Measurements from ENCODE around the gene COX10.

Gene COX10

DNA sequence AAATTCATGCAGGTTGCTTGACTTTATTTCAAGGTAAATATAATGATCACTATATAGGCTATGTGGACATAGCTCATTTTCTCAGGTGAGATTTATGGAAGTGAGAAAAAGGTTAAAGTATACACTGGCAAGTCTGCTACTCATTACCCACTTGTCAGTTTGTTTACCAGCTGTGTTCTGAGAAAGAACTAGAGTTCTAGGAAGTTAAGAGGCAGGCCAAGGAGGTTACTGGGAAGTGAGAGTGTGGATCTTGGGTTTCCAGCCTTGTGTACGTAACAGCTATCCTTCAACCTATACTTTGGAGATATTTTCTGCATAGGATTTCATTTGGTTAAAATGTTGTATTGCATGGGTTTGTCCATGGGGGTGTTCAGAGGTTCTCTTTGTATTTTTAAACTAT lies 31.9 kb upstream of the COX10 start:
- Histone ChIP-seq H3K36me3 (ENCODE audit: control insufficient read depth, insufficient read depth, low read length) (no peaks in the 10 kb centered on the region), H2AK5ac (ENCODE audit: low read length) (no peak overlapping the region), H3K27me3 (ENCODE audit: insufficient read depth, low read length, poor library complexity) (no peaks in the 10 kb centered on the region), H3K18ac (ENCODE audit: low read length) (no peak overlapping the region), H3K27ac (ENCODE audit: low read depth, low read length) (no peak overlapping the region), H2BK5ac (ENCODE audit: low read length) (no peak overlapping the region), H3K4me3 (ENCODE audit: low read length) (no peak overlapping the region), H3K56ac (ENCODE audit: low read length) (no peak overlapping the region), H3K4me1 (ENCODE audit: control insufficient read depth, low read depth, low read length) (no peaks in the 10 kb centered on the region), H4K5ac (ENCODE audit: low read length) (no peak overlapping the region), H2BK15ac (replicated peaks; ENCODE audit: low read depth) (no peak overlapping the region), H2BK120ac (ENCODE audit: low read depth, low read length) (no peak overlapping the region), H3K23ac (ENCODE audit: low read length) (no peak overlapping the region), H3K79me2 (ENCODE audit: control insufficient read depth, insufficient read depth, low read length) (no peaks in the 10 kb centered on the region), H3K4me2 (ENCODE audit: low read length) (no peak overlapping the region), H3K79me1 (ENCODE audit: low read length) (no peaks in the 10 kb centered on the region), H3K4ac (ENCODE audit: low read depth, low read length) (no peak overlapping the region), H3K9ac (ENCODE audit: low read length) (no peak overlapping the region), H4K8ac (ENCODE audit: low read depth, low read length) (no peak overlapping the region)
- DNase-seq, result no peak
- WGBS (ENCODE audit: extremely low coverage, insufficient coverage, low lambda C conversion rate), result no CpG with 5 or more reads among the region's 1 CpG

- H3K23ac ChIP-seq (ENCODE audit: low read length), result no peak overlapping the region
- H3K27ac ChIP-seq (ENCODE audit: low read depth, low read length), result no peak overlapping the region
- H3K4ac ChIP-seq (ENCODE audit: low read depth, low read length), result no peak overlapping the region
- H3K27me3 ChIP-seq (ENCODE audit: insufficient read depth, low read length, poor library complexity), result no peaks in the 10 kb centered on the region
- no peak overlapping the region for H3K4me2 ChIP-seq (ENCODE audit: low read length)
- DNase-seq, result peak; percentile 16
- no peaks in the 10 kb centered on the region for H3K36me3 ChIP-seq (ENCODE audit: control insufficient read depth, insufficient read depth, low read length)
- no peak overlapping the region for H3K18ac ChIP-seq (ENCODE audit: low read length)
- WGBS (ENCODE audit: extremely low coverage, insufficient coverage, low lambda C conversion rate), result no CpG with 5 or more reads among the region's 1 CpG
- H2BK120ac ChIP-seq (ENCODE audit: low read depth, low read length), result no peak overlapping the region
- H4K8ac ChIP-seq (ENCODE audit: low read depth, low read length), result no peak overlapping the region
- no peak overlapping the region for H2BK15ac ChIP-seq (replicated peaks; ENCODE audit: low read depth)
- H3K9ac ChIP-seq (ENCODE audit: low read length), result no peak overlapping the region
- no peak overlapping the region for H4K5ac ChIP-seq (ENCODE audit: low read length)
- no peaks in the 10 kb centered on the region for H3K4me1 ChIP-seq (ENCODE audit: control insufficient read depth, low read depth, low read length)
- H2AK5ac ChIP-seq (ENCODE audit: low read length), result no peak overlapping the region
- H3K4me3 ChIP-seq (ENCODE audit: low read length), result no peak overlapping the region
- no peaks in the 10 kb centered on the region for H3K79me1 ChIP-seq (ENCODE audit: low read length)
- H3K79me2 ChIP-seq (ENCODE audit: control insufficient read depth, insufficient read depth, low read length), result no peaks in the 10 kb centered on the region
- no peak overlapping the region for H2BK5ac ChIP-seq (ENCODE audit: low read length)
- no peak overlapping the region for H3K56ac ChIP-seq (ENCODE audit: low read length)
These were observed 31.1 kb upstream of the COX10 start for GRCh38 chr17:14038206-14038605.

DNA sequence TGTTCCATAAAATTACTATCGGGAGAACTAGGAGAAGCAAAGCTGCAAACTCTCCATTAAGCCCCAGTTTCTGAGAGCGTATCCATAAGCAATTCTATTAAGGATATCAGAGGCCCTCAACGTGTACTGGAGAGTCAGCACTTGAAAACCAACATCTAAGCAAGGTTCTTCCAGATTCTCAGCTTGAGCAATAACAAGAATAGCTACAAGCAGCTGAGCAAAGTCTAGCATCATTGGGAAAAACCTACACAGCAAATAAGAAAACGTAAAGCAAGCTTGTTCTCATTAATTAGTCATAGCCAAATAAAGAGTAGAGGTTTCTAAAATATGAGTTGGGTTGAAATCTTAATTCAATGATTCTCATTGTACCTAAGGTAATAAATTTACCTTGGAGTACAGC lies 26.9 kb upstream of the COX10 start:
- H2BK120ac ChIP-seq (ENCODE audit: low read depth, low read length), result no peak overlapping the region
- H3K4ac ChIP-seq (ENCODE audit: low read depth, low read length), result no peak overlapping the region
- no peak overlapping the region for H3K23ac ChIP-seq (ENCODE audit: low read length)
- peaks cover 3% of the 10 kb centered on the region for H3K79me1 ChIP-seq (ENCODE audit: low read length)
- no peak overlapping the region for H4K8ac ChIP-seq (ENCODE audit: low read depth, low read length)
- no peak overlapping the region for H3K9ac ChIP-seq (ENCODE audit: low read length)
- H2BK5ac ChIP-seq (ENCODE audit: low read length), result no peak overlapping the region
- H3K18ac ChIP-seq (ENCODE audit: low read length), result no peak overlapping the region
- no peak overlapping the region for H3K4me3 ChIP-seq (ENCODE audit: low read length)
- no CpG with 5 or more reads among the region's 4 CpGs for WGBS (ENCODE audit: extremely low coverage, insufficient coverage, low lambda C conversion rate)
- no peak overlapping the region for H3K4me2 ChIP-seq (ENCODE audit: low read length)
- H3K4me1 ChIP-seq (ENCODE audit: control insufficient read depth, low read depth, low read length), result no peaks in the 10 kb centered on the region
- no peak overlapping the region for H2AK5ac ChIP-seq (ENCODE audit: low read length)
- no peak overlapping the region for H3K56ac ChIP-seq (ENCODE audit: low read length)
- no peaks in the 10 kb centered on the region for H3K27me3 ChIP-seq (ENCODE audit: insufficient read depth, low read length, poor library complexity)
- no peaks in the 10 kb centered on the region for H3K36me3 ChIP-seq (ENCODE audit: control insufficient read depth, insufficient read depth, low read length)
- no peaks in the 10 kb centered on the region for H3K79me2 ChIP-seq (ENCODE audit: control insufficient read depth, insufficient read depth, low read length)
- no peak overlapping the region for H3K27ac ChIP-seq (ENCODE audit: low read depth, low read length)
- no peak overlapping the region for H4K5ac ChIP-seq (ENCODE audit: low read length)
- H2BK15ac ChIP-seq (replicated peaks; ENCODE audit: low read depth), result no peak overlapping the region
- DNase-seq, result no peak

- Histone ChIP-seq H3K36me3 (ENCODE audit: control insufficient read depth, insufficient read depth, low read length) (no peaks in the 10 kb centered on the region), H3K79me1 (ENCODE audit: low read length) (peaks cover 3% of the 10 kb centered on the region), H3K4me3 (ENCODE audit: low read length) (no peak overlapping the region), H3K27ac (ENCODE audit: low read depth, low read length) (no peak overlapping the region), H4K8ac (ENCODE audit: low read depth, low read length) (no peak overlapping the region), H4K5ac (ENCODE audit: low read length) (no peak overlapping the region), H3K27me3 (ENCODE audit: insufficient read depth, low read length, poor library complexity) (no peaks in the 10 kb centered on the region), H2AK5ac (ENCODE audit: low read length) (no peak overlapping the region), H3K4me2 (ENCODE audit: low read length) (no peak overlapping the region), H2BK5ac (ENCODE audit: low read length) (no peak overlapping the region), H3K18ac (ENCODE audit: low read length) (no peak overlapping the region), H3K9ac (ENCODE audit: low read length) (no peak overlapping the region), H3K4me1 (ENCODE audit: control insufficient read depth, low read depth, low read length) (no peaks in the 10 kb centered on the region), H3K79me2 (ENCODE audit: control insufficient read depth, insufficient read depth, low read length) (no peaks in the 10 kb centered on the region), H3K23ac (ENCODE audit: low read length) (no peak overlapping the region), H2BK120ac (ENCODE audit: low read depth, low read length) (no peak overlapping the region), H3K56ac (ENCODE audit: low read length) (no peak overlapping the region), H3K4ac (ENCODE audit: low read depth, low read length) (no peak overlapping the region), H2BK15ac (replicated peaks; ENCODE audit: low read depth) (no peak overlapping the region)
- WGBS (ENCODE audit: extremely low coverage, insufficient coverage, low lambda C conversion rate), result no CpG with 5 or more reads among the region's 1 CpG
- DNase-seq, result no peak
These were observed 24.6 kb upstream of the COX10 start for GRCh38 chr17:14044702-14045101.

DNA sequence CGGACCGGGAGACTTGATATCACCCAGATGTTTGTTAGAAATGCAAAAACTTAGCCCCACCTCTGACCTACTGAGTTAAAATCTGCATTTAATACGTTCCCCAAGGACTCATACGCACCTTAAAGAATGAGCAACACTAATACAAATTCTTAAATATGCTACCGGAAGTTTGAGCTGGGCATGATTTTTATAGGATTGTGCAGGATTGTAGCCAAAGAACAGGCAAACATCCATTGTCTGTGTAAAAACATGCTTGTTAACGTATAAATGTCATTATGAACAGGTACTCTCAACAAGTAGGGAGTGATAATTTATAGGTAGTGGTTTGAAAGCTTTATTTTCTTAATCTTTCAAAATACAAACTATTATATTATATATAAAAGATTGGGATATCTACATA lies 22.3 kb upstream of the COX10 start:
- no peaks in the 10 kb centered on the region for H3K27me3 ChIP-seq (ENCODE audit: insufficient read depth, low read length, poor library complexity)
- no peak overlapping the region for H3K27ac ChIP-seq (ENCODE audit: low read depth, low read length)
- H3K23ac ChIP-seq (ENCODE audit: low read length), result no peak overlapping the region
- H3K36me3 ChIP-seq (ENCODE audit: control insufficient read depth, insufficient read depth, low read length), result no peaks in the 10 kb centered on the region
- no peak overlapping the region for H3K4me2 ChIP-seq (ENCODE audit: low read length)
- no peak overlapping the region for H3K4me3 ChIP-seq (ENCODE audit: low read length)
- no peak for DNase-seq
- no CpG with 5 or more reads among the region's 6 CpGs for WGBS (ENCODE audit: extremely low coverage, insufficient coverage, low lambda C conversion rate)
- no peak overlapping the region for H2BK5ac ChIP-seq (ENCODE audit: low read length)
- H3K56ac ChIP-seq (ENCODE audit: low read length), result no peak overlapping the region
- no peaks in the 10 kb centered on the region for H3K79me2 ChIP-seq (ENCODE audit: control insufficient read depth, insufficient read depth, low read length)
- H4K5ac ChIP-seq (ENCODE audit: low read length), result no peak overlapping the region
- no peak overlapping the region for H3K4ac ChIP-seq (ENCODE audit: low read depth, low read length)
- H3K9ac ChIP-seq (ENCODE audit: low read length), result no peak overlapping the region
- no peak overlapping the region for H2BK15ac ChIP-seq (replicated peaks; ENCODE audit: low read depth)
- H3K79me1 ChIP-seq (ENCODE audit: low read length), result peaks cover 3% of the 10 kb centered on the region
- no peak overlapping the region for H2BK120ac ChIP-seq (ENCODE audit: low read depth, low read length)
- no peak overlapping the region for H3K18ac ChIP-seq (ENCODE audit: low read length)
- H3K4me1 ChIP-seq (ENCODE audit: control insufficient read depth, low read depth, low read length), result no peaks in the 10 kb centered on the region
- no peak overlapping the region for H4K8ac ChIP-seq (ENCODE audit: low read depth, low read length)
- H2AK5ac ChIP-seq (ENCODE audit: low read length), result no peak overlapping the region

GRCh38 chr17:14047591-14047990 lies 21.7 kb upstream of the COX10 start:
- Histone ChIP-seq H3K4ac (ENCODE audit: low read depth, low read length) (no peak overlapping the region), H3K79me1 (ENCODE audit: low read length) (peaks cover 3% of the 10 kb centered on the region), H4K5ac (ENCODE audit: low read length) (no peak overlapping the region), H2AK5ac (ENCODE audit: low read length) (no peak overlapping the region), H4K8ac (ENCODE audit: low read depth, low read length) (no peak overlapping the region), H3K4me3 (ENCODE audit: low read length) (no peak overlapping the region), H3K36me3 (ENCODE audit: control insufficient read depth, insufficient read depth, low read length) (no peaks in the 10 kb centered on the region), H3K27ac (ENCODE audit: low read depth, low read length) (no peak overlapping the region), H3K79me2 (ENCODE audit: control insufficient read depth, insufficient read depth, low read length) (no peaks in the 10 kb centered on the region), H3K4me1 (ENCODE audit: control insufficient read depth, low read depth, low read length) (no peaks in the 10 kb centered on the region), H3K56ac (ENCODE audit: low read length) (no peak overlapping the region), H2BK5ac (ENCODE audit: low read length) (no peak overlapping the region), H3K4me2 (ENCODE audit: low read length) (no peak overlapping the region), H3K18ac (ENCODE audit: low read length) (no peak overlapping the region), H2BK120ac (ENCODE audit: low read depth, low read length) (no peak overlapping the region), H3K9ac (ENCODE audit: low read length) (no peak overlapping the region), H3K23ac (ENCODE audit: low read length) (no peak overlapping the region), H2BK15ac (replicated peaks; ENCODE audit: low read depth) (no peak overlapping the region), H3K27me3 (ENCODE audit: insufficient read depth, low read length, poor library complexity) (no peaks in the 10 kb centered on the region)
- DNase-seq, result no peak
- no CpG with 5 or more reads among the region's 4 CpGs for WGBS (ENCODE audit: extremely low coverage, insufficient coverage, low lambda C conversion rate)
